Transverse colon (tissue), 4 donors: ENCODE data around the gene SPACA5B. TPM values are rescaled to one million over a fixed set of nuclear protein-coding genes. Genes with fewer than 3 reads are reported as not detected.
"Not testable (repeated sequence)": the region's sequence is repeated elsewhere in the genome, so short reads cannot be mapped to it uniquely, and the experiment has no call there.

Source experiments
- DNase-seq: peaks from one replicate; pipeline ENCODE4 v3.0.0-alpha.2; 2019
- H3K27ac ChIP-seq, 4 donors: fragments of 200-600 bp; sonication (generic); 2 replicates each; pipeline ENCODE4 v1.5.1; 2016 to 2018; ENCODE audit warnings: inconsistent platforms in 4 of 4
- H3K27me3 ChIP-seq: fragments of 200-600 bp; sonication (generic); 2 replicates; pipeline ENCODE4 v1.5.1; 2017; ENCODE audit warnings: inconsistent platforms
- H3K36me3 ChIP-seq, 4 donors: fragments of 200-600 bp; sonication (generic); 2 replicates each; pipeline ENCODE4 v1.5.1; 2017 to 2019; ENCODE audit warnings: inconsistent platforms in 4 of 4
- H3K4me1 ChIP-seq, 4 donors: fragments of 200-600 bp; sonication (generic); 2 replicates each; pipeline ENCODE4 v1.5.1; 2017 to 2020; ENCODE audit warnings: inconsistent platforms in 4 of 4
- H3K4me3 ChIP-seq, 4 donors: fragments of 200-600 bp; sonication (generic); 1 replicate in 1 of 4; 2 replicates in 3 of 4; pipeline versions ENCODE4 v1.5.1 to v1.6.1; 2017 to 2019; ENCODE audit warnings: inconsistent platforms in 4 of 4
- H3K9me3 ChIP-seq, 2 donors: fragments of 200-600 bp; sonication (generic); 2 replicates each; pipeline ENCODE4 v1.5.1; 2017 to 2019; ENCODE audit warnings: inconsistent platforms in 2 of 2
- CTCF ChIP-seq, 5 experiments: fragments of 200-600 bp in 3 of 5; fragments of 450-650 bp in 2 of 5; sonication (generic) in 3 of 5; IDR thresholded peaks; 1 replicate in 2 of 5; 2 replicates in 3 of 5; pipeline ENCODE4 v1.5.1; 2016 to 2017; ENCODE audit warnings: antibody characterized with exemption in 5 of 5, inconsistent platforms in 3 of 5, mild to moderate bottlenecking in 2 of 5, moderate library complexity in 1 of 5
- EP300 ChIP-seq: sonication (generic); formaldehyde crosslinking; IDR thresholded peaks from one replicate; pipeline ENCODE4 v1.6.1; 2017; ENCODE audit warnings: antibody characterized with exemption, low read depth
- POLR2A ChIP-seq: fragments of 450-650 bp; IDR thresholded peaks from one replicate; pipeline ENCODE4 v1.6.1; 2016; ENCODE audit warnings: antibody characterized with exemption, mild to moderate bottlenecking, moderate library complexity
- POLR2AphosphoS5 ChIP-seq, 3 donors: sonication (generic); formaldehyde crosslinking; IDR thresholded peaks; one replicate each; pipeline ENCODE4 v1.6.1; 2016; ENCODE audit warnings: antibody characterized with exemption in 3 of 3
- WGBS, 2 donors: methylation state at CpG; one replicate each; pipeline ENCODE4 v1.1.5; 2018; ENCODE audit warnings: low coverage in 1 of 2; 5-methylcytosine and 5-hydroxymethylcytosine counted together
- in situ Hi-C, 4 donors: fragments of 200-750 bp; cut with MboI; loops; one replicate each; pipeline versions ENCODE4 v1.15.0 to v1.15.1; 2017; ENCODE audit warnings: low sequenced_read_pairs in 3 of 4, low pct_ligation_motif_present in 1 of 4, low pct_unique_long_range_greater_than_20kb in 1 of 4
- intact Hi-C: fragments of 100-400 bp; cut with DNase I; formaldehyde crosslinking; loops from one replicate; pipeline ENCODE4 v1.15.1; 2023; ENCODE audit warnings: low total_unique reads
- total RNA-seq, 4 donors: library from RNA; depleted of rRNA; stranded (reverse); fragments of >200 nt; gene quantifications; one replicate each; pipeline ENCODE4 v1.1.0, GENCODE V29; 2016

The SPACA5B gene
- total RNA-seq, 4 donors from 2014 or later: not detected

GRCh38 chrX:48101443-48101842 is 29.0 kb upstream of the SPACA5B start:
- intact Hi-C loops (no loop called here), in situ Hi-C loops (no loop called here)
- no peaks in the 10 kb centered on the region for H3K36me3 ChIP-seq
- H3K27ac ChIP-seq: no peak overlapping the region
- no peaks in the 10 kb centered on the region for H3K27me3 ChIP-seq
- 72% methylated on average over 3 of the region's 3 CpGs; no CpG with 5 or more reads in 1 of the 2 donors for WGBS, 2 donors
- H3K4me3 ChIP-seq: no peak overlapping the region
- H3K4me1 ChIP-seq: no peaks in the 10 kb centered on the region
- no peaks in the 10 kb centered on the region for H3K9me3 ChIP-seq
- DNase-seq: no peak
- TF ChIP-seq EP300 (no peak), POLR2A (no peak), CTCF (IDR thresholded peaks at IDR 0.05) (no peak), POLR2AphosphoS5 (IDR thresholded peaks at IDR 0.05) (no peak)

GRCh38 chrX:48102874-48103374 is 27.5 kb upstream of the SPACA5B start:
- TF ChIP-seq CTCF (IDR thresholded peaks at IDR 0.05): no peak
- no peak for TF ChIP-seq EP300
- no peak for TF ChIP-seq POLR2A
- no peak for TF ChIP-seq POLR2AphosphoS5 (IDR thresholded peaks at IDR 0.05)
- intact Hi-C loops: no loop called here
- in situ Hi-C loops: no loop called here
- Histone ChIP-seq H3K4me1 (no peaks in the 10 kb centered on the region), H3K9me3 (no peaks in the 10 kb centered on the region), H3K27me3 (no peaks in the 10 kb centered on the region), H3K36me3 (no peaks in the 10 kb centered on the region), H3K27ac (no peak overlapping the region), H3K4me3 (no peak overlapping the region)
- no peak for DNase-seq
- WGBS, 2 donors: 69 to 88% methylated on average over 2 to 6 of the region's 6 CpGs

- DNase-seq: no peak
- intact Hi-C loops (no loop called here), in situ Hi-C loops (no loop called here)
- WGBS, 2 donors: 70% methylated on average over 6 of the region's 6 CpGs; no CpG with 5 or more reads in 1 of the 2 donors
- Histone ChIP-seq H3K9me3 (no peaks in the 10 kb centered on the region), H3K4me1 (no peaks in the 10 kb centered on the region), H3K27ac (no peak overlapping the region), H3K27me3 (no peaks in the 10 kb centered on the region), H3K4me3 (no peak overlapping the region), H3K36me3 (no peaks in the 10 kb centered on the region)
- no peak for TF ChIP-seq CTCF (IDR thresholded peaks at IDR 0.05)
- TF ChIP-seq POLR2A: no peak
- TF ChIP-seq POLR2AphosphoS5 (IDR thresholded peaks at IDR 0.05): no peak
- no peak for TF ChIP-seq EP300
Measured at GRCh38 chrX:48107717-48108116, 22.7 kb upstream of the SPACA5B start.

GRCh38 chrX:48125286-48125685 is 5.1 kb upstream of the SPACA5B start:
- H3K4me3 ChIP-seq, intact Hi-C loops, H3K27me3 ChIP-seq, H3K27ac ChIP-seq, H3K36me3 ChIP-seq, H3K9me3 ChIP-seq, in situ Hi-C loops, DNase-seq, H3K4me1 ChIP-seq: not testable (repeated sequence)
- 84 to 100% methylated on average over 1 to 10 of the region's 10 CpGs for WGBS, 2 donors

GRCh38 chrX:48132308-48132844 is 1.9 kb downstream of the SPACA5B start:
- H3K27ac ChIP-seq, H3K9me3 ChIP-seq, H3K4me3 ChIP-seq, intact Hi-C loops, H3K27me3 ChIP-seq, H3K36me3 ChIP-seq, DNase-seq, in situ Hi-C loops, H3K4me1 ChIP-seq: not testable (repeated sequence)
- WGBS, 2 donors: no CpG with 5 or more reads among the region's 2 CpGs

- H3K36me3 ChIP-seq, H3K27ac ChIP-seq, intact Hi-C loops, H3K4me1 ChIP-seq, H3K27me3 ChIP-seq, H3K4me3 ChIP-seq, in situ Hi-C loops, H3K9me3 ChIP-seq, DNase-seq: not testable (repeated sequence)
- WGBS, 2 donors: 98% methylated on average over 14 of the region's 33 CpGs; no CpG with 5 or more reads in 1 of the 2 donors
Measured at GRCh38 chrX:48139076-48139475, 8.7 kb downstream of the SPACA5B start.

GRCh38 chrX:48141810-48142508 is 11.5 kb downstream of the SPACA5B start:
- H3K27ac ChIP-seq, H3K4me1 ChIP-seq, H3K27me3 ChIP-seq, in situ Hi-C loops, H3K9me3 ChIP-seq, DNase-seq, intact Hi-C loops, H3K36me3 ChIP-seq, H3K4me3 ChIP-seq: not testable (repeated sequence)
- 60% methylated on average over 1 of the region's 2 CpGs; no CpG with 5 or more reads in 1 of the 2 donors for WGBS, 2 donors

GRCh38 chrX:48142697-48143096 is 12.3 kb downstream of the SPACA5B start:
- WGBS, 2 donors: 60 to 80% methylated on average over 4 to 11 of the region's 11 CpGs
- H3K9me3 ChIP-seq, H3K36me3 ChIP-seq, H3K27ac ChIP-seq, DNase-seq, intact Hi-C loops, H3K27me3 ChIP-seq, H3K4me1 ChIP-seq, in situ Hi-C loops, H3K4me3 ChIP-seq: not testable (repeated sequence)
